NCI-H2029 (cell line): ENCODE measurements around the gene TNPO3.
"Not testable (repeated sequence)": the region's sequence is repeated elsewhere in the genome, so short reads cannot be mapped to it uniquely, and the experiment has no call there.

ENCODE experiments used
- DNase-seq: peaks from one replicate; lab custom pipeline; 2025; lab: John Stamatoyannopoulos, UW

The TNPO3 gene

DNA sequence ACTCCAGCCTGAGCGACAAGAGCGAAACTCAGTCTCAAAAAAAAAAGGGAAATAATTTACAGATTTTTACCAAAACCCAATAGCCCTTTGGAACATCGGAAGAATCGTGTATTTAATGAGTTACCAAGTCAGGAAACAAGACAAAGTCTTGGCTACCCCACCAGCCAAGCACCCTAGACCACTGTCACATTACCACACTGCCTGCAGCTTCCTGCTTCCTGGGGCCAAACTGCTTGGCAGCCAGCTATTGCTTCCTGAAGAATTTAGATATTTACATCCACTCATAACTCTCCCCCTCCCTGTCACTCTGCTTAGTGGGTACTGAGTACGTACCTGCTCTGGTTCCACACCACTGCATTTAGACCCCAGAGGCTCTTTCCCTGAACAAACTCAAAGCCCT lies 14.1 kb upstream of the TNPO3 start:
- no peak for DNase-seq

DNA sequence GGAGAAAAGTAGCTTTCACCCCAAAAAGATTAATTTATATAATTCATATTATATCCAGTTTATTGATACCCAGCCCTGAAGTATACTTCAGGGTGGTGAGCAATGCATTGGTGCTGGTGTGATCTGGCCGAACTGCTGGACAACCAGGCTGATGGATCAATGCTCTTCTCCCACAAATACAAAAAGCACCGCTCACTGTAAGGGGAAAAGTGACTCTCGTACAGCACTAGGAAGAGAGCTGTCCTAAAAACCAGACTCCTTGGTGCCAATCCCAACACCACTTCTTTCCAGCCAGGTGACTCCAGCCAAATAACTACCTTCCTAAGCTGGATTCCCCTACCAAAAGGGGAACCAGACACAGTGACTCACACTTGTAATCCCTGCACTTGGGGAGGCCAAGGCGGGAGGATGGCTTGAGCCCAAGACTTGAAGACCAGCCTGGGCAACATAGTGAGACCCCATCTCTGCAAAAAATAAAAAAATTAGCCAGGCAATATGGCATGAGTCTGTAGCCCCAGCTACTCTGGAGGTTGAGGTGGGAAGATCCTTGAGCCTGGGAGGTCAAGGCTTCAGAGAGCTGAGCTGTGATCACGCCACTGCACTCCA lies 13.1 kb upstream of the TNPO3 start:
- DNase-seq = no peak

DNA sequence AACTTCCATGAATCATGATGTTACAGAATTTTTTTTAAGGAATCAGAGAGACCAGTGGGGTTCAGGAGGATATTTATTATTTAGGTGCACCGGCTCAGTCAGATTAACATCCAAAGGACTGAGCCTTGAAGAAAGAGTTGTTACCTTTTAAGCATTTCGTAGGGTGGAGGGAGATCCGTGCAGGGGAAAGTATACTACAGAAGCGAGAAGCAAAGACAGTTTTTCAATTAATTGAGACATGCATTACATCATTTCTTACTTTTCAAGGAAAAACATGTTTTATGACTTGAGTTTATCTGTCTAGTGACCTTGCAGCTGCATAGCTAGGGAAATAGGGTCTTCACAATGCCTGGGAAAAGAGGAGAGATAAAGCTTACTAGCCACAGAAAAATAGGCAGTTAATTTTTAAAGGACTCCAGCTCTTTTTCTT lies 12.2 kb upstream of the TNPO3 start:
- DNase-seq = not testable (repeated sequence)

DNA sequence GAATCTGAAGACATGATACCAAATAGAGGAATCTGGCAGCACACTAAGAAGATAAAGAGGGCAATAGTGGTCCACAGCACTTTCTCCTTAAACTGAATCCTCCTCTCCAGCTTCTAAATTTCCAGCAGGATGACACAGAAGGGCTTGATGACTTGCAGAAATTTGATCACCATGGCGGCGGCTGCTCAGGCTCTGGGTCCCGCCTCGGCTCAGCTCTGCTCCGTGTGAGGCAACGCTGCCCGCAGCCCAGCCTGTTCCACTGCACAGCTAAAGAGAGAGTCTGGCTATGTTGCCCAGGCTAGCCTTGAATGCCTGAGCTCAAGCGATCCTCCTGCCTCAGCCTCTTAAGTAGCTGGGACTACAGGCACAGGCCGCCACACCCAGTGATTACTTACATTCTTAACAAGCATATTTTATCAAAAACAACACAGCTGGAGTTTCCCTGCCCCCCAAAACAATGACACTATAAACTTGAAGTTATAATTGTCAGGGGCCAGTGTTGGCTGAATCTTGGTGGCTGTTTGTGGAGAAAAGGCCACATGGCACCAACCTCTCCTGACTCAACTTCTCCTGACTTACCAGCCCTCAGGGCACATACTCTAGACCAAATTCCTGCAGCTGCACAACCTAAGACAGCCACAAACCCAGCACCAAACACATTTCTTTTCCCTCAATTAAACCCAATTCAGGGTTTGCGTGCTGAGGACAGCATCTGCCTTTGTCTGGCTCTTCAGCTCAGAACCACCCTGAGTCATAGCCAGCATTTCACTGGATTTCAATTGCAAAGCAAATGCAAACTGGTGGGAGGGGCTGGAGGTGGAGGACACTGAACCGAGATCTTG lies 11.6 kb upstream of the TNPO3 start:
- DNase-seq = no peak

DNA sequence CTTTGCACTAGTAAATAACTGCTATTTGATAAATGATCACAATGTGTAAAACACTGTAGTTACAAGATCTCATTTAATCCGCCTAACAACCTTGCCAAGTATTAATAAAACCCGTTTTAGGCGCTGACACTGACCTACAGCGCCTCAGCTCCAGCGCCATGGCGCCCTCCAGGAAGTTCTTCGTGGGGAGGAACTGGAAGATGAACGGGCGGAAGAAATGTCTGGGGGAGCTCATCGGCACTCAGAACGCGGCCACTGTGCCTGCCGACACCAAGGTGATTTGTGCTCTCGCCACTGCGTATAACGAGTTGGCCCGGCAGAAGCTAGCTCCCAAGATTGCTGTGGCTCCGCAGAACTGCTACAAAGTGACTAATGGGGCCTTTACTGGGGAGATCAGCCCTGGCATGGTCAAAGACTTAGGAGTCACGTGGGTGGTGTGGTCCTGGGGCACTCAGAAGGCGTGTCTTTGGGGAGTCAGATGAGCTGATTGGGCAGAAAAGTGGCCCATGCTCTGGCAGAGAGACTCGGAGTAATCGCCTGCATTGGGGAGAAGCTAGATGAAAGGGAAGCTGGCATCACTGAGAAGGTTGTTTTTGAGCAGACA lies 1.1 kb upstream of the TNPO3 start:
- DNase-seq = no peak

DNA sequence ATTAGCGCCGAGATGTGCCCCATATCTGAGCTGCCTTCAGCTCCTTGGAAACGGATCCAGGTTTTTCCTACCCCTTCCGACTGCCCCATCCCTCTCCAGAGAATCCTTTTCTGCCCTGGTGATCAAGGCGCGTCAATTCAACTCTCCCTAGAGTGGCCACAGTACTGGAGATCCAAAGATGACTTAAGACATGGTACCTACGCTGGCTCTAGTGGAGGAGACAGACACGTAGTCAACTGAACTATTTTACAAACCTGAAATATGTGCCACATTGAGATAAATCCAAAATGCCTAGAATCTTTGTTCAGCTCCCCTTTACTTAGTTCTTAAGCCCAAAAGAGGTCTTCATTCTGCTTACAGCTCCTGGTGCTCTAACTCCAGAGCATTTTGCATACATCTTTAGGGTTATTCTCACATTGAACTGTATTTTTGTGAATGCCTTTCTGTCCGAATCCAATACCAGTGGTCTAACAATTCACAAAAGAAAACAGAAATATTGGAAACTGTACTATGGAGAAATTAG lies 444 bp upstream of the TNPO3 start:
- no peak for DNase-seq

DNA sequence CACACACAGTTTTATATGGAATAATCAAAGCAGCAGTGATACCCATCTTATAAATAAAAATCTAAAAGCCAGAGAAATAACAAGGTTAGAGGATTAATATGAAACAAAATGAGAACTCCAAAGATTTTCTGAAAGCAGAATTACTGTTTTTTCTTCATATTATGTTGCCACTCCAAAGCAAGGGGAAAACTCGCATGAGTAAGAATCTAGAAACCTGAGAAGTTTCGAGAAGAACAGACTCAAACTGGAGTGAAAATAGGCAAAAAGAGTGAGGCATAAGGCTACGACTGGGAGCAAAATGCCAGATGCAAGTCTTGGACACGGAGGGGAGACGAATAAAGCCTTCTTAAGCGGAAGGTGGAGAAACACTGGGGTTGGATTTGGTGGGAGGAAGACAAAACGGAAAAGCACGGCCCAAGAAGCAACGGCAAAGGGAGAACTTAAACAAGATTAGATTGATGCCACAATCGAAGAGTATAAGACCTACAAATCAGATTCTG lies 923 bp downstream of the TNPO3 start:
- no peak for DNase-seq

DNA sequence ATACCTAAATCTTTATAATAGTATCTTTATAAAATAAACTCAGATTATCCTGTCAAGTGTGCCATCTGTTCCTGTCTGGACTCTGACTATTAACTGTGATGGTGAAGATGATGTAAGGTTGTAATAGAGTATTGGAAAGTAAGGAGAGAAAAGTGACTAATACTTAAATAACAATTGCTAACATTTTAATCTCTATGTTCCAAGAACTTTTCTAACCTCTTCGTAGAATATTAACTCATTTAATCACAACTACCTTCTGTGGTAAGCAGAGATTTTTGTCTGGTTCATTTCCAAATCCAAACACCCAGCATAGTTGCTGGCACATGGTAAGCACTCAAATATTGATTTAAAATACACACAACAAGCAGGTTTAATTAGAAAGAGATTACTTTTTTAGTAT lies 2.5 kb downstream of the TNPO3 start:
- no peak for DNase-seq

DNA sequence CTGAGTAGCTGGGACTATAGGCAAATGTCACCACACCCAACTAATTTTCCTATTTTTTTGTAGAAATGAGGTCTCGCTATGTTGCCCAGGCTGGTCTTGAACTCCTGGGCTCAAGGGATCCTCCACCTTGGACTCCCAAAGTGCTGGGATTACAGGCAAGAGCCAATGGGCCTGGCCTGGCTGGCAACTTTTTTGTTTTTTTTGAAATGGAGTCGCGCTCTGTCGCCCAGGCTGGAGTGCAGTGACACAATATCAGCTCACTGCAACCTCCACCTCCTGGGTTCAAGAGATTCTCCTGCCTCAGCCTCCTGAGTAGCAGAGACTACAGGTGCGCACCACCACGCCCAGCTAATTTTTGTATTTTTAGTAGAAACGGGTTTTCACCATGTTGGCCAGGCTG lies 3.5 kb downstream of the TNPO3 start:
- not testable (repeated sequence) for DNase-seq

DNA sequence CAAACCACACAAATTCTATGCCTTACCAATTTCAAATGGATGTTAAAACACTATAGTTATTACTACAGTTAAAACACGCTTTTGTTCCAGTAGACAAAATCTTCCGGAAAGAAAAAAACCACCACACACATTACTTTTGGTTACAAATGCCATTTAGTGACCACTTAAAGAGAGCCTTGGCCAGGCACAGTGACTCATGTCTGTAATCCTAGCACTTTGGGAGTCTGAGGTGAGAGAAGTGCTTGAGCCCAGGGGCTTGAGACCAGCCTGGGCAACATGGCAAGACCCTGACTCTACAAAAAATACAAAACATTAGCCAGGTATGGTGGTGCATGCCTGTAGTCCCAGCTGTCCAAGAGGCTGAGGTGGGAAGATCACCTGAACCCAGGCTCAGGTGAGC lies 7.2 kb downstream of the TNPO3 start:
- DNase-seq = no peak

DNA sequence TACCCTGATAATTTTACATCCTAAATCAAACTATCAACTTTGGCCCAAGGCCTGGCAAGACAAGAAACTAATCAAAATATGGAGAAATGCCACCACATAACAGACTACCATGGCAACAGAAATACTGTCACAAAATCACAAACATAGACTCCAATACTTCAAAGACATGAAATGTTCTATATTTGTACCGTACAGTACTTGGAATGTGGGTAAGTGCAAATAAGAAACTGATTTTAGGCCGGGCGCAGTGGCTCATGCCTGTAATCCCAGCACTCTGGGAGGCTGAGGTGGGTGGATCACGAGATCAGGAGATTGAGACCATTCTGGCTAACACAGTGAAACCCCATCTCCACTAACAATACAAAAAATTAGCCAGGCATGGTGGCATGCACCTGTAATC lies 9.2 kb downstream of the TNPO3 start:
- no peak for DNase-seq

DNA sequence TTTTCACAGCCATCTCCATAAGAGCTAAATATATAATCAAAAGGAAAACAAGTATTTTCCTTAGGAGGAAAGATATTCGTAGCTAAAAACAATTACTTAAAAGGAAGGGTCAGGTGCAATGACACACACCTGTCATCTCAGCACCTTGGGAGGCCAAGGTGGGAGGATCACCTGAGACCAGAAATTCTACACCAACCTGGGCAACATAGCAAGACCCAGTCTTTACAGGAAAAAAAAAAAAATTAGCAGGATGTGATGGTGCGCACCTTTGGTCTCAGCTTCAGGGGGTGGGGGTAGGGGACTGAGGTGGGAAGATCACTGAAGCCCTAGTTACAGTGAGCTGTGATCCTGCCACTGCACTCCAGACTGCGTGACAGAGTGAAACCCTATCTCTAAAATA lies 11.9 kb downstream of the TNPO3 start:
- DNase-seq = no peak

DNA sequence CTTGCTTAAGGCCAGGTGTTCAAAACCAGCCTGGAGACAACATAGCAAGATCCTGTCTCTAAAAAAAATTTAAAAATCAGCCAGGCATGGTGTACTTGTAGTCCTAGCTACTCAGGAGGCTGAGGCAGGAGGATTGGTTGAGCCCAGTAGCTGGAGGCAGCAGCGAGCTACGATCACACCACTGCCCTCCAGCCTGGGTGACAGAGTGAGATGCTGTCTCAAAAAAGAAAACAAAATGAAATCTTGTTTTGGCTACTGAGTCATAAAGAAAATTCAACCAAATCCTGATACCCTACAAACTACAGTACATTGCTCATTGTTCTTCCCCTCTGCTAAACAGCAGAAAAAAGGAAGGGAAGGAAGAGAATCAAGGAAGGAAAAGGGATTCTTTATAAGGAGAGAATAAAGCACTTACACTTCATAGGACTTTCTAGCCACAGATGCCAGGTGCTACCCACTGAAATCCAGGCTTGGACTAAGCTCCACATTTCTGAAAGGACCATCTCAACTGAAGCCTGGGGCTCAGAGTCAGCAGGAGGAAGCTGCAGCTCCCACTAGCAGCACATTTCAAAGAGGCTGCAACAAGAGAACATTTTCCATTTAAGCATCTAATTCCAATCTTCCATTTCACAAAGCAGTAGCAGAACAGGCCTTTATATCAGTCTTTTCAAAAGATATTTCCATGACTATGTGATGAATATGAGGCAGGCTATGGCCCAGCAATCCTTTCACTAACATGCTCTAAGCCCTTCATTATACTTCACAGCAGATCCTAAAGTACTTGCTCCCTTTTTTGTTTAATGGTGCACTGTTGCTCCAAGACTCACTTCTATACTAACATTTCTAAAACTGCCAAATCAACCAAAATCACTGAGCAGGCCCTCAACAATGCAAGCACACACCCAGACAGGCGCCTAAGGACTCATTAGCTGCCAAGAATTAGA lies 13.5 kb downstream of the TNPO3 start:
- DNase-seq = no peak

DNA sequence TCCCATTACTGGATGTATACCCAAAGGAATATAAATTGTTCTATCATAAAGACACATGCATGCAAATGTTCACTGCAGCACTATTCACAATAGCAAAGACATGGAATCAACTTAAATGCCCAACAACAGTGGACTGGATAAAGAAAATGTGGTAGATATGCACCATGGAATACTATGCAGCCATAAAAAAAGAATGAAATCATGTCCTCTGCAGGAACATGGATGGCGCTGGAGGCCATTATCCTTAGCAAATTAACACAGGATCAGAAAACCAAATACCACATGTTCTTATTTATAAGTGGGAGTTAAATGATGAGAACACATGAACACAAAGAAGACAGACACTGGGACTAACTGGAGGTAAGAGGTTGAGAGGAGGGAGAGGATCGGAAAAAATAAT lies 16.4 kb downstream of the TNPO3 start:
- not testable (repeated sequence) for DNase-seq

DNA sequence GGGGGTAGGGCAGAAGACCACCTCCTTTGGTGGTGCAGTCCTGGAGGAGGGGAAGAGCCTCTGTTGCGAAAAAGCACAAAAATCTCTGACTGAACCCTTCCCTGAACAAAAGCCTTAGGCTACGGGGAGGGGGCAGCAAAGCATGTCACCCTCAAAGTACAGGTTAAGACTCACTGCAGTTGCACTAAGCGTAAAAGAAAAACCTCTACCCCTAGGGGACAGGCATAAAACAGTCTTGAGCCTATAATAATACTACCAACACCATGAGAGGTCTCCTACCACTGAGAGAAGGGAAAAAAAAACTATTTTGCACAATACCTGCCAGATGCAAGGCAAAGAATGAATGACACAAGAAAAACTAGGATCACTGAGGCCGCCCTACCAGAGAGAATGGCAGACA lies 17.3 kb downstream of the TNPO3 start:
- no peak for DNase-seq

DNA sequence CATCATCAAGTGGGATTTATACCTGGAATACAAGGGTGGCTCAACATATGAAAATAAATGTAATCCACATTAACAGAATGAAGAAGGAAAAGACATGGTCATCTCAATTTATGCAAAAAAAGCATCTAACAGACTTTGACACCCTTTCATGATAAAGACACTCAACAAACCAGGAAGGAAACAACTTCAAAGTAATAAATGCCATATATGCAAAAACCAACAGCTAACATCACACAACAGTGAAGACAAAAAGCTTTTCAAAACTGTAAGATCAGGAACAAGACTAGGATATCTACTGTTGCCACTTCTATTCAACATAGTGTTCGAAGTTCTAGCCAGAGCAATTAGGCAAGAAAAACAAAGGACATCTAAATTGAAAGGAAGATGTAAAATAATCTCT lies 22.9 kb downstream of the TNPO3 start:
- DNase-seq = no peak

DNA sequence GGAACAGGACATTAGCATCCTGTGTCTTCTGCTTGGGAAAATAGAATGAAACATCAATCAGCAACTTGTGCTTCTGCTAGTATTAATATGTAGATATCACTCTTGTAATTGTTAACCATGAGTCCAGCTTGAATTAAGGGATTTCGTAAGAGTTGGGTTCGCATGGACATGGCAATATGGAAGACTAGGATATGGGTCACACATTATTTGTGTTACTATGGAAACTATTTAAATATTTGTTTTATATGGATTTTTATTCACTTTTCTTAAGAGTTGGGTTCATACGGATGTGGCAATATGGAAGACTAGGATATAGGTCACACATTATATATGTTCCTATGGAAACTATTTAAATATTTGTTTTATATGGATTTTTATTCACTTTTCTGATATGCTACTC lies 24.5 kb downstream of the TNPO3 start:
- DNase-seq = no peak

DNA sequence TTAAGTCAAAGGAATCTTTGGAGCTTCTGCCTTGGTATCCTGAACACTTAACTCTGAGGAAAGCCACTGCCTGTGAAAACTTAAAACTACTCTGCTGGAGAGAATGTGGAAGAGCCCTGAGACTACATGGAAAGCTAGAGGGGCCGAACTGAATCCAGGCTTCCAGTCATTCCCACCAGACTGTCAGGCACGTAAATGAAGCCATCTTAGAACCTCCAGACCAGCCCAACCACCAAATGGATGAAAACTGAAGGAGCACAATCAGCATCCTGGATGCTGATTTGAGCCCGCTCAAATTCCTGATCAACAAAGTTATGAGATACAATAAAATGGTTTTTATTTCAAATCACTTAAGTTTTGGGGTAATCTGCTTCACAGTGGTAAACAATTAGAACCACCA lies 30.8 kb downstream of the TNPO3 start:
- no peak for DNase-seq

DNA sequence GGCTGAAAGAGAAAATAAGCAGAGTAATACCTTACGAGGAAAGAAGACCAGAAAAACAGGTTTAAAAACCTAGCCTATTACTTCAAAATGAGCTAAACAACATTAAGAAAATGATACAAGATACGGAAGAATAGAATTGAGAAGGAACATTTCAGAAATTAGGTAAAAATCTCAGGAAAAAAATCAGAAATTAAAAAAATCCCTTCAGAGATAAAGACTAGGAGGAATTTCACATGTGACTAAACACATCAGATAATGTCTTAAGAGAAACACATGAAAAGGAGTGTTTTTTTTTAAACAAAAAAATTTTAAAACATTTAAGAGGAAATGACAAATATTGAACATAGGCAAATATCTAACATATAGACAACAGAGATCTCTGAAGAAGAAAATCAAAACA lies 33.3 kb downstream of the TNPO3 start:
- no peak for DNase-seq

DNA sequence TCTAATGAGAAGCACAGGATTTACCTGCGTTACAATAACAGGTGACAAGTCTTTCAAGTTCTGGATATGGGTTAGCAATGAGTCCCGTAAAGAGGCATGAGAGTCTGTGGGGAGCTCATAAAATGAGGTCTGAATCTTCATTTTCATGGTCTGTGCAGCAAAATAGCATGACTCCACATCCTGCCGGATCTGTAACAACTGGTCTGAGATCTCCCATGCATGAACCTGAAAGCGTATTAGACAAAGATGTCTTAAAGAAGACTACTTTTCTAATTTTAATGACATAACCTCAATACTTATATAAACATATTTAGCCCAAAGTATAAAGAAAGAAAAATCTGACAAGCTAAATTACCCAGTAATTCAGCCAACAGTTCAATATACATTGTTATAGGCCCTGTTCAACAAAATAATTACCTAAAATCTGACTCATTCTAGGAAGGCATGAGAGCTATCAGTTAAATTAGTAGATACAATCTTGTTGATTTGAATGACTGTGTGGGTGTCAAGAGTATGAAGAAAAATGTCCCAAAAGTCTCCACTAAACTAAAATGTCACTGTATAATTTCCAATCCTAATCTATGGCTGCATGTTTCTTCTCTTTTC lies 36.9 kb downstream of the TNPO3 start:
- no peak for DNase-seq

DNA sequence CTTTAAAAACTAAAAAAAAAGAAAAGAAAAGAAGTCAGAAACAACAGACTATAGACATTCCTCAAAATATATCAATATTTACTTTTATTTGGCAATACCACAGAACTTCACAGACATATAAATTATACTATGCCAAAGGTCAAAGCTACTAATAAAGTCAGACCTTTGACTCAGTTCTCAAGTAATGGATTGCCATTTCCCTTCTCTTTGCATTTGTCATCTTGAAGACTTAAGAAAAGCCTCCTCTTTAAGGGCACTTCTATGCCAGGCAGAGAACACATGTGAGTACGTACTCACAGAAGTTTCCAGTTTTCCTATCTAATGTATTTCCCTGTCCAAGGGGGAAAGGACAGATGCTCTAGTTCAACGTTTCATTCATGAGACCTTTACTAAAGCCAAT lies 37.6 kb downstream of the TNPO3 start:
- no peak for DNase-seq
